Body of pancreas (tissue), 4 donors: Measurements from ENCODE around the gene TLR10.

ENCODE experiments used
- POLR2A ChIP-seq, 3 donors: fragments of 450-650 bp; IDR thresholded peaks; one replicate each; pipeline ENCODE4 v1.6.1; 2016; ENCODE audit warnings: antibody characterized with exemption in 3 of 3, mild to moderate bottlenecking in 2 of 3
- TF ChIP-seq, protein P1 (sequence below), 7 experiments: fragments of 450-650 bp in 4 of 7; fragments of 200-600 bp in 3 of 7; sonication (generic) in 3 of 7; IDR thresholded peaks; one replicate each; pipeline ENCODE4 v1.5.1; 2016 to 2019; ENCODE audit warnings: antibody characterized with exemption in 7 of 7

DNA sequence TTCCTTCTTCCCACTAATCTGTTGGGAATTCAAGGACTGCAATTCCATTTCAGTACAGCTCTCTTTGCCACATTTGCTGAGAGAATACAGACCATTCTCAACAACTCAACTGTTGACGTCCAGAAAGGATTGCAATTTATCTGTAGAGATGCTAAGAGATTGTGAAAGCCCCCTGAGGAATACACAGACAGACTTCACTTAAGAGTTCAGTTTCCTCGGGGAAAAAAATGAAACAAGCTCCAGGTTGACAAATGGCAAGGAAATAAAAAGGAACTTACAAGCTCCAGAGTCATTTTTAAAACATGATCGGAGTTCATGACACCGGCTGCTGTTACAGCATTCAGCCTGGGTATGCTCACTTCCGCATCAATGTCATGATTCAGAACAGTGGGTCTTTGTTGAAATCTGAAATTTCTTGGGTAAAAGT is 13.8 kb downstream of the TLR10 start:
- TF ChIP-seq, protein P1, sequence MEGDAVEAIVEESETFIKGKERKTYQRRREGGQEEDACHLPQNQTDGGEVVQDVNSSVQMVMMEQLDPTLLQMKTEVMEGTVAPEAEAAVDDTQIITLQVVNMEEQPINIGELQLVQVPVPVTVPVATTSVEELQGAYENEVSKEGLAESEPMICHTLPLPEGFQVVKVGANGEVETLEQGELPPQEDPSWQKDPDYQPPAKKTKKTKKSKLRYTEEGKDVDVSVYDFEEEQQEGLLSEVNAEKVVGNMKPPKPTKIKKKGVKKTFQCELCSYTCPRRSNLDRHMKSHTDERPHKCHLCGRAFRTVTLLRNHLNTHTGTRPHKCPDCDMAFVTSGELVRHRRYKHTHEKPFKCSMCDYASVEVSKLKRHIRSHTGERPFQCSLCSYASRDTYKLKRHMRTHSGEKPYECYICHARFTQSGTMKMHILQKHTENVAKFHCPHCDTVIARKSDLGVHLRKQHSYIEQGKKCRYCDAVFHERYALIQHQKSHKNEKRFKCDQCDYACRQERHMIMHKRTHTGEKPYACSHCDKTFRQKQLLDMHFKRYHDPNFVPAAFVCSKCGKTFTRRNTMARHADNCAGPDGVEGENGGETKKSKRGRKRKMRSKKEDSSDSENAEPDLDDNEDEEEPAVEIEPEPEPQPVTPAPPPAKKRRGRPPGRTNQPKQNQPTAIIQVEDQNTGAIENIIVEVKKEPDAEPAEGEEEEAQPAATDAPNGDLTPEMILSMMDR (IDR thresholded peaks at IDR 0.05), result no peak
- TF ChIP-seq POLR2A (IDR thresholded peaks at IDR 0.05), result no peak
